H1 (cell line): ENCODE results near the gene MROH7. TPM values are rescaled to one million over a fixed set of nuclear protein-coding genes. Genes with fewer than 3 reads are reported as not detected.

Experiments used
- CTCF ChIA-PET: fragments of 300-600 bp; sonication (Branson Sonifier 250); formaldehyde crosslinking; loops from one replicate; lab custom pipeline; 2021; ENCODE audit not compliant: partially characterized antibody; lab: Charles Lee
- POLR2A ChIA-PET: fragments of 300-600 bp; sonication (Branson Sonifier 250); formaldehyde crosslinking; loops from one replicate; lab custom pipeline; 2021; ENCODE audit warnings: inconsistent platforms; ENCODE audit not compliant: partially characterized antibody; lab: Charles Lee
- DNase-seq, 2 experiments: peaks; one replicate each; pipeline versions ENCODE4 v3.0.0 to v3.0.0-alpha.2; 2010 to 2022; ENCODE audit warnings: low spot score in 2 of 2, low read depth in 1 of 2, mixed read lengths in 1 of 2
- FAIRE-seq: peaks from 2 replicates; lab custom pipeline; 2011; peaks lifted over from hg19 to GRCh38; lab: Jason Lieb, UNC
- H2AFZ ChIP-seq: 2 replicates; pipeline ENCODE4 v1.8.1; 2012; ENCODE audit warnings: low read length, inconsistent platforms
- H2AK5ac ChIP-seq: 2 replicates; pipeline ENCODE4 v1.6.1; 2013; ENCODE audit warnings: low read depth, low read length
- H2BK120ac ChIP-seq: replicated peaks from 2 replicates; pipeline ENCODE3; 2013; ENCODE audit warnings: low read depth, low read length, inconsistent platforms
- H2BK12ac ChIP-seq: 2 replicates; pipeline ENCODE4 v1.6.1; 2013; ENCODE audit warnings: low read depth, low read length
- H2BK15ac ChIP-seq: 2 replicates; pipeline ENCODE4 v1.6.1; 2013; ENCODE audit warnings: low read length
- H2BK20ac ChIP-seq: 2 replicates; pipeline ENCODE4 v1.6.1; 2013; ENCODE audit warnings: low read length
- H2BK5ac ChIP-seq: 2 replicates; pipeline ENCODE4 v1.6.1; 2013; ENCODE audit warnings: low read depth, low read length
- H3K14ac ChIP-seq: 2 replicates; pipeline ENCODE4 v1.6.1; 2013; ENCODE audit warnings: inconsistent platforms; ENCODE audit not compliant: insufficient read length
- H3K18ac ChIP-seq: 2 replicates; pipeline ENCODE4 v1.6.1; 2013; ENCODE audit warnings: low read length; ENCODE audit errors: extremely low read depth
- H3K23ac ChIP-seq: 2 replicates; pipeline ENCODE4 v1.6.1; 2013; ENCODE audit warnings: inconsistent platforms; ENCODE audit not compliant: insufficient read length
- H3K23me2 ChIP-seq: 2 replicates; pipeline ENCODE4 v1.6.1; 2013; ENCODE audit warnings: low read depth, low read length
- H3K27ac ChIP-seq: 2 replicates; pipeline ENCODE4 v1.6.1; 2011; ENCODE audit warnings: low read depth, low read length, inconsistent platforms
- H3K27me3 ChIP-seq, 4 experiments: replicated peaks in 1 of 4; 1 replicate in 1 of 4; 2 replicates in 3 of 4; pipeline versions ENCODE4 v1.6.1 to v1.8.1; 2011 to 2013; ENCODE audit warnings: low read length in 3 of 4, mild to moderate bottlenecking in 3 of 4, inconsistent platforms in 2 of 4, mixed read lengths in 2 of 4, moderate library complexity in 1 of 4; ENCODE audit not compliant: control insufficient read depth in 3 of 4, insufficient read depth in 3 of 4; ENCODE audit errors: extremely low read depth in 1 of 4
- H3K36me3 ChIP-seq, 4 experiments: 2 replicates each; pipeline versions ENCODE4 v1.6.1 to v1.8.1; 2011 to 2013; ENCODE audit warnings: mild to moderate bottlenecking in 4 of 4, low read length in 3 of 4, moderate library complexity in 2 of 4, control low read depth in 1 of 4, inconsistent platforms in 1 of 4; ENCODE audit not compliant: insufficient read depth in 4 of 4, control insufficient read depth in 2 of 4
- H3K4ac ChIP-seq: replicated peaks from 2 replicates; pipeline ENCODE3; 2013; ENCODE audit warnings: low read length, low read depth, mixed read lengths, inconsistent platforms; ENCODE audit not compliant: insufficient read length
- H3K4me1 ChIP-seq, 4 experiments: replicated peaks in 1 of 4; 1 replicate in 1 of 4; 2 replicates in 3 of 4; pipeline versions ENCODE4 v1.6.1 to v1.8.1; 2011 to 2013; ENCODE audit warnings: low read length in 3 of 4, inconsistent platforms in 2 of 4, mixed read lengths in 1 of 4; ENCODE audit not compliant: insufficient read depth in 4 of 4, control insufficient read depth in 3 of 4
- H3K4me2 ChIP-seq, 2 experiments: 2 replicates each; pipeline versions ENCODE4 v1.6.1 to v1.8.1; 2011 to 2013; ENCODE audit warnings: low read depth in 2 of 2, low read length in 2 of 2, control low read depth in 1 of 2, inconsistent platforms in 1 of 2, mild to moderate bottlenecking in 1 of 2; ENCODE audit not compliant: insufficient read depth in 1 of 2
- H3K4me3 ChIP-seq, 4 experiments: fragments of 200-600, 300-600 bp in 1 of 4; sonication (generic), shearing (Covaris generic), sonication (Bioruptor Twin) in 1 of 4; 2 replicates each; pipeline versions ENCODE4 v1.5.1 to v1.8.1; 2011 to 2016; ENCODE audit warnings: low read length in 4 of 4, low read depth in 3 of 4, control low read depth in 2 of 4, inconsistent platforms in 2 of 4, mild to moderate bottlenecking in 2 of 4, mixed read lengths in 1 of 4, moderate library complexity in 1 of 4; ENCODE audit not compliant: insufficient read depth in 2 of 4; ENCODE audit errors: extremely low read depth in 1 of 4
- H3K56ac ChIP-seq: replicated peaks from 2 replicates; pipeline ENCODE3; 2013; ENCODE audit warnings: low read depth, mild to moderate bottlenecking, mixed read lengths, low read length, inconsistent platforms; ENCODE audit not compliant: insufficient read length
- H3K79me1 ChIP-seq: 2 replicates; pipeline ENCODE4 v1.6.1; 2013; ENCODE audit warnings: low read depth, low read length, control low read depth
- H3K79me2 ChIP-seq, 2 experiments: 2 replicates each; pipeline versions ENCODE4 v1.6.1 to v1.8.1; 2012 to 2013; ENCODE audit warnings: low read length in 2 of 2, mild to moderate bottlenecking in 2 of 2, inconsistent platforms in 1 of 2; ENCODE audit not compliant: insufficient read depth in 2 of 2, control insufficient read depth in 1 of 2
- H3K9ac ChIP-seq, 4 experiments: replicated peaks in 1 of 4; 1 replicate in 1 of 4; 2 replicates in 3 of 4; pipeline versions ENCODE4 v1.6.1 to v1.8.1; 2011 to 2013; ENCODE audit warnings: low read depth in 3 of 4, low read length in 3 of 4, control low read depth in 2 of 4, mild to moderate bottlenecking in 2 of 4, moderate library complexity in 2 of 4, inconsistent platforms in 1 of 4; ENCODE audit errors: extremely low read depth in 1 of 4
- H3K9me3 ChIP-seq, 2 experiments: 2 replicates each; pipeline versions ENCODE4 v1.6.1 to v1.8.1; 2012 to 2013; ENCODE audit warnings: mild to moderate bottlenecking in 2 of 2, moderate library complexity in 2 of 2, control low read depth in 1 of 2, inconsistent platforms in 1 of 2, low read depth in 1 of 2, low read length in 1 of 2, mixed read lengths in 1 of 2; ENCODE audit not compliant: insufficient read depth in 2 of 2
- H4K20me1 ChIP-seq, 2 experiments: replicated peaks in 1 of 2; 2 replicates each; pipeline versions ENCODE3 to v1.8.1; 2011 to 2013; ENCODE audit warnings: inconsistent platforms in 2 of 2, low read length in 2 of 2, mild to moderate bottlenecking in 1 of 2; ENCODE audit not compliant: insufficient read depth in 2 of 2, control insufficient read depth in 1 of 2
- H4K5ac ChIP-seq: 2 replicates; pipeline ENCODE4 v1.6.1; 2013; ENCODE audit warnings: low read length, low read depth, mixed read lengths, inconsistent platforms; ENCODE audit not compliant: insufficient read length
- H4K8ac ChIP-seq: 2 replicates; pipeline ENCODE4 v1.8.0; 2013; ENCODE audit warnings: mild to moderate bottlenecking, moderate library complexity, low read length, inconsistent platforms; ENCODE audit not compliant: insufficient read depth; ENCODE audit errors: extremely low read depth
- H4K91ac ChIP-seq: replicated peaks from 2 replicates; pipeline ENCODE3; 2013; ENCODE audit warnings: low read length, mixed read lengths, inconsistent platforms; ENCODE audit not compliant: insufficient read length
- CTCF ChIP-seq, 3 experiments: IDR thresholded peaks; 1 replicate in 2 of 3; 2 replicates in 1 of 3; pipeline versions ENCODE4 v1.5.1 to v1.6.1; 2011; ENCODE audit warnings: low read length in 3 of 3, mild to moderate bottlenecking in 3 of 3, inconsistent platforms in 2 of 3, low read depth in 1 of 3, moderate library complexity in 1 of 3; ENCODE audit not compliant: insufficient read depth in 1 of 3; ENCODE audit errors: control extremely low read depth in 1 of 3
- FOSL1 ChIP-seq: IDR thresholded peaks from 2 replicates; pipeline ENCODE4 v1.6.1; 2011; ENCODE audit warnings: mild to moderate bottlenecking, low read depth, low read length, moderate library complexity; ENCODE audit not compliant: insufficient read depth
- JUN ChIP-seq: IDR thresholded peaks from 2 replicates; pipeline ENCODE4 v1.6.1; 2011; ENCODE audit warnings: low read depth, mild to moderate bottlenecking, improper control_type of control experiment, low read length
- JUND ChIP-seq: IDR thresholded peaks from 2 replicates; pipeline ENCODE4 v1.6.1; 2011; ENCODE audit warnings: mild to moderate bottlenecking, improper control_type of control experiment, low read length
- RBBP5 ChIP-seq: IDR thresholded peaks from 2 replicates; pipeline ENCODE4 v1.7.1; 2012; ENCODE audit warnings: low read depth, mild to moderate bottlenecking, inconsistent platforms, low read length, moderate library complexity, borderline replicate concordance
- RFX5 ChIP-seq: IDR thresholded peaks from 2 replicates; pipeline ENCODE4 v1.6.1; 2011; ENCODE audit warnings: low read depth, low read length, improper control_type of control experiment, borderline replicate concordance
- TEAD4 ChIP-seq: IDR thresholded peaks from 2 replicates; pipeline ENCODE4 v1.6.1; 2012; ENCODE audit warnings: low read depth, low read length, inconsistent platforms, mixed read lengths
- WGBS, 2 experiments: shearing (Covaris generic) in 1 of 2; methylation state at CpG; one replicate each; pipeline versions ENCODE4 v1.1.6 to v1.1.7; 2013 to 2015; ENCODE audit warnings: low lambda C conversion rate in 2 of 2, mixed read lengths in 2 of 2, inconsistent platforms in 1 of 2, low coverage in 1 of 2, missing lambda C conversion rate in 1 of 2; ENCODE audit not compliant: insufficient replicate concordance in 2 of 2, insufficient coverage in 1 of 2, insufficient read length in 1 of 2; ENCODE audit errors: extremely low coverage in 1 of 2, missing lambda C conversion rate in 1 of 2; 5-methylcytosine and 5-hydroxymethylcytosine counted together
- polyA plus RNA-seq, 7 experiments: library from polyadenylated mRNA; depleted of rRNA in 3 of 7; stranded (reverse) in 5 of 7; unstranded in 2 of 7; fragments of >200 nt in 5 of 7; fragments of 200-250 nt in 2 of 7; gene quantifications; 1 replicate in 5 of 7; 2 replicates in 1 of 7; 4 replicates in 1 of 7; pipeline versions ENCODE4 v1.2.1 to v1.2.3, GENCODE V29; 2011 to 2013; ENCODE audit warnings: missing spikeins in 2 of 7, mixed read lengths in 2 of 7
- total RNA-seq: library from RNA; stranded (reverse); fragmentation: NEBNext Ultra II Directional; extraction: Animal tissue kit (Norgen Biotek cat#: 25700); gene quantifications from 2 replicates; pipeline ENCODE4 v1.2.1, GENCODE V29; 2021
- TF ChIP-seq, protein P1 (sequence below): IDR thresholded peaks from 2 replicates; pipeline ENCODE4 v1.6.1; 2011; ENCODE audit warnings: low read length, improper control_type of control experiment

The MROH7 gene
- total and polyA plus RNA-seq, 2 of the 8 experiments (the other 6 are each of a cell fraction or from before 2014, with no cell fraction given): 0.07 to 0.20 TPM

DNA sequence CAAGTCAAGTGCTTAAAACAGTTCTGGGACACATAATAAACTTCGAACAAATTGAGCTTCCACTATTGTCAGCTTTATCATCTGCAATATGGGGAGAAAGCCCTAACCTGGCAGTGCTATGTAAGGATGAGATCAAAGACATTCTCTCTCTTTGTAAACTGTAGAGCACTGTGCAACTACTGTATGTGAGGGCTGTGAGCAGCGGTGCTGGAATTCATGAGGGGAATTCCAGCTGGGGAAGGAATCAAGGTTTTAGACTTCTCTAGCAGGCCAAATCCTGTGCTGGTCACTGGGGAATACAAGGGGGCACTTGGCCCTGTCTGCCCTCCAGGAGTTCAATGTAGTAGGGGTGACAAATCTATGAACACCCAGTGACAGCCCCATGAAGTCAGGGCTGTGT lies 27.6 kb upstream of the MROH7 start:
- no peak for FAIRE-seq

More for the DNA sequence above, 27.6 kb upstream of the MROH7 start:
- no peak overlapping the region for H3K56ac ChIP-seq
- 0 out of 2 replicates have a peak, but pooled peaks cover 3% of the 10 kb centered on the region for H3K23me2 ChIP-seq
- H2BK120ac ChIP-seq: no peak overlapping the region
- H4K5ac ChIP-seq: no peak overlapping the region
- no peak overlapping the region for H3K4me3 ChIP-seq
- no peak overlapping the region for H3K27ac ChIP-seq
- no peak overlapping the region for H2BK5ac ChIP-seq
- DNase-seq: no peak
- 0 out of 2 replicates have a peak overlapping the region, but pooled peaks have one; percentile 61 for H2BK15ac ChIP-seq
- H3K79me2 ChIP-seq: no peaks in the 10 kb centered on the region
- H2AK5ac ChIP-seq: no peak overlapping the region
- no peak overlapping the region; the same call in 1 of the 2 replicates for H3K18ac ChIP-seq
- no peak overlapping the region for H3K4me2 ChIP-seq
- no peak overlapping the region for H2BK20ac ChIP-seq
- ChIA-PET CTCF (interaction anchor here (1.0 to 1.1 kb wide), 2 partner anchors 39 to 71 kb away, joined by 3 to 4 read pairs; no protein-coding TSS in a partner anchor), POLR2A (no interaction called here)
- no peaks in the 10 kb centered on the region for H3K9me3 ChIP-seq
- H3K9ac ChIP-seq: no peak overlapping the region
- no peak overlapping the region for H4K91ac ChIP-seq
- H3K27me3 ChIP-seq: no peaks in the 10 kb centered on the region; a peak in 1 of 7 replicates
- no peaks in the 10 kb centered on the region for H4K20me1 ChIP-seq
- H3K14ac ChIP-seq: no peak overlapping the region
- whole genome bisulfite sequencing, 2 experiments: 94% methylated on average over 2 of the region's 2 CpGs; no CpG with 5 or more reads in 1 of the 2 experiments
- no peak overlapping the region for H3K4ac ChIP-seq
- H4K8ac ChIP-seq: no peak overlapping the region
- TF ChIP-seq FOSL1 (no peak), RBBP5 (no peak), RFX5 (no peak), CTCF (IDR thresholded peaks at IDR 0.05; ENCODE audit: control extremely low read depth in 1 of 3, insufficient read depth in 1 of 3, low read depth in 1 of 3, low read length in 3 of 3) (no peak), TEAD4 (no peak), JUND (no peak), JUN (no peak)
- TF ChIP-seq, protein P1, sequence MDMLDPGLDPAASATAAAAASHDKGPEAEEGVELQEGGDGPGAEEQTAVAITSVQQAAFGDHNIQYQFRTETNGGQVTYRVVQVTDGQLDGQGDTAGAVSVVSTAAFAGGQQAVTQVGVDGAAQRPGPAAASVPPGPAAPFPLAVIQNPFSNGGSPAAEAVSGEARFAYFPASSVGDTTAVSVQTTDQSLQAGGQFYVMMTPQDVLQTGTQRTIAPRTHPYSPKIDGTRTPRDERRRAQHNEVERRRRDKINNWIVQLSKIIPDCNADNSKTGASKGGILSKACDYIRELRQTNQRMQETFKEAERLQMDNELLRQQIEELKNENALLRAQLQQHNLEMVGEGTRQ: no peak
- peaks cover 5 to 14% (median 10%) of the 10 kb centered on the region in 4 experiments for H3K4me1 ChIP-seq
- no peaks in the 10 kb centered on the region for H3K36me3 ChIP-seq
- H2AFZ ChIP-seq: no peak overlapping the region
- no peak overlapping the region for H2BK12ac ChIP-seq
- H3K23ac ChIP-seq: no peak overlapping the region
- H3K79me1 ChIP-seq: no peaks in the 10 kb centered on the region
